ENCODE measurements around the gene GRID2. TPM values are rescaled to one million over a fixed set of nuclear protein-coding genes. Genes with fewer than 3 reads are reported as not detected.

The GRID2 gene
- total and polyA plus RNA-seq, 8 donors = 0.14 to 0.36 (median 0.22) TPM

DNA sequence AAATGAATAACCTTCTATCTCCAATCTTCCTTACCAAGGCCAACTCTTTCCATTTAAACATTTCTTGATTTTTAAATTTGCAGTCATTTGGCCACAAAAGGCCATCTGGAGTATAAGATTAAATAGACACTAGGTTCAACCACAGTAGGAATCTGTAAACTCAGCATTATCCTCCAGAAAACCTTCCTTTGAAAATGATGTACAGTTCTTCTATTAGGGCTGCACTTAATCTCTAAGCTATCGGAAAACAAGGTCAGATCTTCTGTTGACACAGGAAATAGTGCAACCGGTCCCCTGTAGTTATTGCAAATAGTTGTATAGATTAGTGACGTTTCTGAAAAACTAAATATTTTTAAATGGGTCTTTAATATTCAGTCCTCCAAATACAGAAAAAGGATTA is 1165.8 kb downstream of the GRID2 start:
- Histone ChIP-seq H3K9me3 (no peaks in the 10 kb centered on the region), H3K27me3 (no peaks in the 10 kb centered on the region), H3K4me3 (no peak overlapping the region), H3K36me3 (no peaks in the 10 kb centered on the region), H3K27ac (no peak overlapping the region), H3K4me1 (no peaks in the 10 kb centered on the region)
- DNase-seq (no peak), ATAC-seq (no peak)
- TF ChIP-seq, protein P1, sequence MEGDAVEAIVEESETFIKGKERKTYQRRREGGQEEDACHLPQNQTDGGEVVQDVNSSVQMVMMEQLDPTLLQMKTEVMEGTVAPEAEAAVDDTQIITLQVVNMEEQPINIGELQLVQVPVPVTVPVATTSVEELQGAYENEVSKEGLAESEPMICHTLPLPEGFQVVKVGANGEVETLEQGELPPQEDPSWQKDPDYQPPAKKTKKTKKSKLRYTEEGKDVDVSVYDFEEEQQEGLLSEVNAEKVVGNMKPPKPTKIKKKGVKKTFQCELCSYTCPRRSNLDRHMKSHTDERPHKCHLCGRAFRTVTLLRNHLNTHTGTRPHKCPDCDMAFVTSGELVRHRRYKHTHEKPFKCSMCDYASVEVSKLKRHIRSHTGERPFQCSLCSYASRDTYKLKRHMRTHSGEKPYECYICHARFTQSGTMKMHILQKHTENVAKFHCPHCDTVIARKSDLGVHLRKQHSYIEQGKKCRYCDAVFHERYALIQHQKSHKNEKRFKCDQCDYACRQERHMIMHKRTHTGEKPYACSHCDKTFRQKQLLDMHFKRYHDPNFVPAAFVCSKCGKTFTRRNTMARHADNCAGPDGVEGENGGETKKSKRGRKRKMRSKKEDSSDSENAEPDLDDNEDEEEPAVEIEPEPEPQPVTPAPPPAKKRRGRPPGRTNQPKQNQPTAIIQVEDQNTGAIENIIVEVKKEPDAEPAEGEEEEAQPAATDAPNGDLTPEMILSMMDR (IDR thresholded peaks at IDR 0.05) = no peak
- intact Hi-C loops (cut with DNase I) = no loop called here

DNA sequence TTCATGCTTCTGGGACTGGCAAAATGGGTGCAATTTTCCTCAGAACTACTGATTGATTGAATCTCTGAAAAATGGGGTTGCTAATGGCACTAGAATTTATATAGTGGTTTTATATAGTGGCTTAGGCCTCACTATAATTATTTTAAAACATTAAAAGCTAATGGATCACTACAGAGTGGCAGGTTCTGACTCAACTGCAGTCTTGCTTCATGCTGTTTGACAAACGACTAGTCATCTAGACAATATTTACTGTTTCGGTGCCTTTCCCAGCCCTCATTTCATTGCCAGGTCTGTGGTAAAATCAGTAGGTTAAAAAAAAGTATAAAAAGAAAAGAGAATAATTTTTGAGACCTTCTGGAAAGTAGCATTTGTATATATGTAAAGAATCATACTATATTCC is 1172.0 kb downstream of the GRID2 start:
- TF ChIP-seq, protein P1 (IDR thresholded peaks at IDR 0.05) = no peak
- Histone ChIP-seq H3K27ac (no peak overlapping the region), H3K9me3 (no peaks in the 10 kb centered on the region), H3K36me3 (no peaks in the 10 kb centered on the region), H3K4me1 (no peaks in the 10 kb centered on the region), H3K27me3 (no peaks in the 10 kb centered on the region), H3K4me3 (no peak overlapping the region)
- intact Hi-C loops (cut with DNase I) = no loop called here
- DNase-seq = no peak
- no peak for ATAC-seq

DNA sequence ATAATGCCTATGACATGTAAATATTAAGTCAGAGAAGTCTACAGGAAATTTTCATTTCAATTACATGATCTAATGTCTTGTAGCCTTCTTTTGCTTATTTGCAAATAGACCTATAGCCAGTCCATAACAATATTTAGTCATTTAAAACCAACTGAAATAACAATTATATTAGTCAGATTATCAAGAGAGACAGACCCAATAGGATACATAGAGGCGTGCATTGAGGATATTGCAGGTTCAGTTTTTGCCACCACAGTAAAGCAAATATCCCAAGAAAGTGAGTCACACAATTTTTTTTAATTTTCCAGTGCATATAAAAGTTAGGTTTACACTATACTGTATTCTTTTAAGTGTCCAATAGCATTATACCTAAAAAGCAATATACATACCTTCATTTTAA is 1175.0 kb downstream of the GRID2 start:
- Histone ChIP-seq H3K27ac (no peak overlapping the region), H3K4me3 (no peak overlapping the region), H3K36me3 (no peaks in the 10 kb centered on the region), H3K9me3 (no peaks in the 10 kb centered on the region), H3K27me3 (no peaks in the 10 kb centered on the region), H3K4me1 (no peaks in the 10 kb centered on the region)
- DNase-seq (no peak), ATAC-seq (no peak)
- TF ChIP-seq, protein P1 (IDR thresholded peaks at IDR 0.05) = no peak
- intact Hi-C loops (cut with DNase I) = no loop called here

DNA sequence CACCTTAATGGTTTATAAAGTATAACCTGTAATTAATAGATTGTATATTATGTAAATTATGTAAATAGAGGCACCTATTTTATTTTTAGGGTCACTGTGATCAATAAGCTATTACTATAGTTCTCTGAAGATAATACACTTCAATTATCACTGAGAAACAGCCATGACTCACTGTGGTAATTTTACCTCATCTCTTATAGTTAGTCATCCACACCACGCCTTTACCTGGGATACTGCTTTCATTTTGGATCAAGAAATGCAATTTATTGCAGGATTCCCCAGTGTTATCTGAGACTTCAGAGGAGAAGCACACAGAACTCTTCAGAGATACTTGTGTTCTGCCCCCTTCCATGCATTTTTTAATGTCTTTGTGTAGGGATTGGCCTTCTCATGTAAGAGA is 1176.7 kb downstream of the GRID2 start:
- H3K4me1 ChIP-seq = no peaks in the 10 kb centered on the region
- H3K9me3 ChIP-seq = no peaks in the 10 kb centered on the region
- H3K27ac ChIP-seq = no peak overlapping the region
- ATAC-seq (no peak), DNase-seq (no peak)
- no peak overlapping the region for H3K4me3 ChIP-seq
- no peaks in the 10 kb centered on the region for H3K27me3 ChIP-seq
- TF ChIP-seq, protein P1 (IDR thresholded peaks at IDR 0.05) = no peak
- intact Hi-C loops (cut with DNase I) = no loop called here
- no peaks in the 10 kb centered on the region for H3K36me3 ChIP-seq

DNA sequence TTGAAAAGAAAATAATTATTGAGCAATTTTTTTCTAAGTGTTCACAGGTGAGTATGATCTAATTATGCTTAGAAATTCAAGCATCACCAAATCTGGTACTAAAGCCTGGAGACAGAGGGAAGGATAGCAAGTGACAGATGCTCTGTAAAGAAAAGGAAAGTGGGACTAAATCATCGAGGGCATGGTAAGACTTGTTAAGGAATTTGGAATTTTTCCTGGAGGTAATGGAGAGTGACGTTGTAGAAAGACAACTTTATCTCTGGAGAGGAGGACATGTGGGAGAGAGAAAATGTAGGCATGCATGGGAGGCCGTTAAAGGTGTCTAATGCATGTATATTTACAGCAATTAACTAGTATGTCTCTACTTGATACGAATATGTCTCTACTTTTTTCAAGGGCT is 1191.6 kb downstream of the GRID2 start:
- no peak overlapping the region for H3K4me3 ChIP-seq
- H3K4me1 ChIP-seq = no peaks in the 10 kb centered on the region
- DNase-seq (no peak), ATAC-seq (no peak)
- TF ChIP-seq, protein P1 (IDR thresholded peaks at IDR 0.05) = no peak
- no peak overlapping the region for H3K27ac ChIP-seq
- H3K27me3 ChIP-seq = no peaks in the 10 kb centered on the region
- peaks cover 0 to 4% of the 10 kb centered on the region in 2 donors for H3K9me3 ChIP-seq
- no peaks in the 10 kb centered on the region for H3K36me3 ChIP-seq
- intact Hi-C loops (cut with DNase I) = no loop called here

Data from left lung (tissue), 10 donors.